B cell (primary cell): ENCODE measurements around the gene NAV1. TPM values are rescaled to one million over a fixed set of nuclear protein-coding genes. Genes with fewer than 3 reads are reported as not detected.
"Not testable (repeated sequence)": the region's sequence is repeated elsewhere in the genome, so short reads cannot be mapped to it uniquely, and the experiment has no call there.

Experiments
- ATAC-seq: fragments of 200-7000 bp; cut with Tn5 transposase; one replicate; pipeline ENCODE4 v1.10.0; 2021; ENCODE audit warnings: low read depth, mild to moderate bottlenecking, moderate number of reproducible peaks, moderate library complexity
- CTCF ChIA-PET: fragments of 350-600 bp; sonication (Branson Sonifier 250); formaldehyde crosslinking; loops from one replicate; lab custom pipeline; 2021; ENCODE audit warnings: antibody characterized with exemption, inconsistent platforms; lab: Charles Lee
- POLR2A ChIA-PET: fragments of 350-600 bp; sonication (Branson Sonifier 250); formaldehyde crosslinking; loops from one replicate; lab custom pipeline; 2021; ENCODE audit warnings: antibody characterized with exemption; lab: Charles Lee
- DNase-seq: peaks from one replicate; pipeline ENCODE4 v3.0.0; 2013
- H2AFZ ChIP-seq: 2 replicates; pipeline ENCODE4 v1.6.1; 2012; ENCODE audit warnings: mild to moderate bottlenecking, low read depth, low read length; ENCODE audit not compliant: insufficient read depth, poor library complexity, severe bottlenecking
- H3K27ac ChIP-seq, 2 donors: 1 replicate in 1 of 2; 2 replicates in 1 of 2; pipeline ENCODE4 v1.5.1; 2012 to 2013; ENCODE audit warnings: low read length in 2 of 2, mild to moderate bottlenecking in 2 of 2, moderate library complexity in 1 of 2
- H3K27me3 ChIP-seq, 4 experiments: fragments of 200-600 bp in 1 of 4; sonication (generic) in 1 of 4; replicated peaks in 1 of 4; 1 replicate in 2 of 4; 2 replicates in 2 of 4; pipeline versions ENCODE4 v1.6.1 to v1.7.0; 2013 to 2016; ENCODE audit warnings: low read length in 3 of 4, mild to moderate bottlenecking in 2 of 4, mixed read lengths in 1 of 4, moderate library complexity in 1 of 4; ENCODE audit not compliant: insufficient read depth in 4 of 4, control insufficient read depth in 3 of 4; ENCODE audit errors: control extremely low read depth in 1 of 4
- H3K36me3 ChIP-seq, 2 experiments: replicated peaks in 1 of 2; 1 replicate in 1 of 2; 2 replicates in 1 of 2; pipeline versions ENCODE4 v1.6.1 to v1.7.1; 2013; ENCODE audit warnings: low read length in 1 of 2; ENCODE audit not compliant: insufficient read depth in 2 of 2, control insufficient read depth in 1 of 2; ENCODE audit errors: control extremely low read depth in 1 of 2, extremely low read depth in 1 of 2
- H3K4me1 ChIP-seq, 2 donors: fragments of 200-600 bp in 1 of 2; sonication (generic) in 1 of 2; 1 replicate in 1 of 2; 2 replicates in 1 of 2; pipeline versions ENCODE4 v1.5.1 to v1.6.1; 2013 to 2017; ENCODE audit warnings: low read length in 2 of 2; ENCODE audit not compliant: control insufficient read depth in 2 of 2, insufficient read depth in 2 of 2
- H3K4me2 ChIP-seq: replicated peaks from 2 replicates; pipeline ENCODE3; 2012; ENCODE audit warnings: mild to moderate bottlenecking, low read depth, low read length; ENCODE audit not compliant: poor library complexity, severe bottlenecking
- H3K4me3 ChIP-seq, 5 experiments: fragments of 200-600 bp in 1 of 5; sonication (generic) in 1 of 5; 1 replicate in 3 of 5; 2 replicates in 2 of 5; pipeline versions ENCODE4 v1.5.1 to v1.7.0; 2011 to 2016; ENCODE audit warnings: low read length in 4 of 5, mild to moderate bottlenecking in 4 of 5, low read depth in 2 of 5, control low read depth in 1 of 5, moderate library complexity in 1 of 5; ENCODE audit not compliant: insufficient read depth in 1 of 5; ENCODE audit errors: control extremely low read depth in 1 of 5, extremely low read depth in 1 of 5
- H3K79me2 ChIP-seq: fragments of 200-600 bp; sonication (generic); one replicate; pipeline ENCODE4 v1.6.0; 2016; ENCODE audit warnings: low read length; ENCODE audit not compliant: control insufficient read depth, insufficient read depth
- H3K9ac ChIP-seq: fragments of 200-600 bp; sonication (generic); 2 replicates; pipeline ENCODE4 v1.6.1; 2017; ENCODE audit warnings: mild to moderate bottlenecking, low read length, moderate library complexity
- H3K9me3 ChIP-seq, 3 donors: one replicate each; pipeline versions ENCODE4 v1.6.1 to v1.7.1; 2013; ENCODE audit warnings: low read length in 2 of 3; ENCODE audit not compliant: control insufficient read depth in 2 of 3, insufficient read depth in 1 of 3; ENCODE audit errors: control extremely low read depth in 1 of 3
- H4K20me1 ChIP-seq: 2 replicates; pipeline ENCODE4 v1.6.0; 2012; ENCODE audit warnings: mild to moderate bottlenecking, low read length; ENCODE audit not compliant: insufficient read depth, control insufficient read depth, poor library complexity, severe bottlenecking
- H3K27ac Mint-ChIP-seq: one replicate; pipeline ENCODE4 v1.8.0; 2021; ENCODE audit warnings: mixed read lengths
- H3K27me3 Mint-ChIP-seq: one replicate; pipeline ENCODE4 v1.8.0; 2021; ENCODE audit warnings: mixed read lengths
- H3K4me1 Mint-ChIP-seq: one replicate; pipeline ENCODE4 v1.8.0; 2021; ENCODE audit warnings: mixed read lengths
- H3K4me3 Mint-ChIP-seq: one replicate; pipeline ENCODE4 v1.8.0; 2021; ENCODE audit warnings: mixed read lengths
- H3K9me3 Mint-ChIP-seq: one replicate; pipeline ENCODE4 v1.8.0; 2022; ENCODE audit warnings: mixed read lengths; ENCODE audit not compliant: insufficient read depth
- EZH2 ChIP-seq: IDR thresholded peaks from 2 replicates; pipeline ENCODE4 v1.6.1; 2012; ENCODE audit warnings: borderline replicate concordance, low read depth, mild to moderate bottlenecking, moderate library complexity, low read length; ENCODE audit not compliant: insufficient read depth, poor library complexity, severe bottlenecking
- WGBS: methylation state at CpG from one replicate; pipeline ENCODE4 v1.1.5; 2013; ENCODE audit warnings: missing lambda C conversion rate; ENCODE audit not compliant: insufficient coverage; 5-methylcytosine and 5-hydroxymethylcytosine counted together
- intact Hi-C: fragments of 100-400 bp; cut with micrococcal nuclease; formaldehyde crosslinking; loops from one replicate; pipeline ENCODE4 v1.10.0; 2022
- polyA plus RNA-seq: library from polyadenylated mRNA; depleted of rRNA; stranded (reverse); fragments of >200 nt; gene quantifications from 2 replicates; pipeline ENCODE4 v1.2.3, GENCODE V29; 2012
- total RNA-seq, 2 donors: library from RNA; stranded (reverse); fragments of 120-200 nt in 1 of 2; gene quantifications; 1 replicate in 1 of 2; 2 replicates in 1 of 2; pipeline versions ENCODE4 v1.2.3 to v1.2.4, GENCODE V29; 2013 to 2022
- TF ChIP-seq, protein P1 (sequence below): fragments of 200-600 bp; IDR thresholded peaks from one replicate; pipeline ENCODE4 v1.8.0; 2022; ENCODE audit warnings: antibody characterized with exemption, mild to moderate bottlenecking

NAV1 gene
- total and polyA plus RNA-seq, 2 donors (not counting 1 experiment from before 2014, with no cell fraction given) = 1.5 to 4.3 TPM

GRCh38 chr1:201578008-201578888, 39.3 kb downstream of the NAV1 start:
- H4K20me1 ChIP-seq = no peaks in the 10 kb centered on the region
- no peaks in the 10 kb centered on the region for H3K36me3 ChIP-seq
- Mint-ChIP-seq H3K4me1 (no peaks in the 10 kb centered on the region), H3K27ac (no peak overlapping the region), H3K4me3 (no peak overlapping the region), H3K9me3 (peaks cover 6% of the 10 kb centered on the region), H3K27me3 (peaks cover 10% of the 10 kb centered on the region)
- H3K4me1 ChIP-seq = no peaks in the 10 kb centered on the region
- ChIA-PET CTCF (no interaction called here), POLR2A (no interaction called here)
- no peak overlapping the region for H3K4me3 ChIP-seq
- TF ChIP-seq, protein P1, sequence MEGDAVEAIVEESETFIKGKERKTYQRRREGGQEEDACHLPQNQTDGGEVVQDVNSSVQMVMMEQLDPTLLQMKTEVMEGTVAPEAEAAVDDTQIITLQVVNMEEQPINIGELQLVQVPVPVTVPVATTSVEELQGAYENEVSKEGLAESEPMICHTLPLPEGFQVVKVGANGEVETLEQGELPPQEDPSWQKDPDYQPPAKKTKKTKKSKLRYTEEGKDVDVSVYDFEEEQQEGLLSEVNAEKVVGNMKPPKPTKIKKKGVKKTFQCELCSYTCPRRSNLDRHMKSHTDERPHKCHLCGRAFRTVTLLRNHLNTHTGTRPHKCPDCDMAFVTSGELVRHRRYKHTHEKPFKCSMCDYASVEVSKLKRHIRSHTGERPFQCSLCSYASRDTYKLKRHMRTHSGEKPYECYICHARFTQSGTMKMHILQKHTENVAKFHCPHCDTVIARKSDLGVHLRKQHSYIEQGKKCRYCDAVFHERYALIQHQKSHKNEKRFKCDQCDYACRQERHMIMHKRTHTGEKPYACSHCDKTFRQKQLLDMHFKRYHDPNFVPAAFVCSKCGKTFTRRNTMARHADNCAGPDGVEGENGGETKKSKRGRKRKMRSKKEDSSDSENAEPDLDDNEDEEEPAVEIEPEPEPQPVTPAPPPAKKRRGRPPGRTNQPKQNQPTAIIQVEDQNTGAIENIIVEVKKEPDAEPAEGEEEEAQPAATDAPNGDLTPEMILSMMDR = no peak
- no peak for TF ChIP-seq EZH2
- H3K79me2 ChIP-seq = no peaks in the 10 kb centered on the region
- no peaks in the 10 kb centered on the region for H3K9me3 ChIP-seq
- no peak overlapping the region for H3K27ac ChIP-seq
- no peak for ATAC-seq
- DNase-seq = no peak
- intact Hi-C loops = no loop called here
- no peaks in the 10 kb centered on the region for H3K27me3 ChIP-seq
- no peak overlapping the region for H3K4me2 ChIP-seq
- no peak overlapping the region for H3K9ac ChIP-seq
- no peak overlapping the region for H2AFZ ChIP-seq
- WGBS = 92% methylated on average over 3 of the region's 5 CpGs

DNA sequence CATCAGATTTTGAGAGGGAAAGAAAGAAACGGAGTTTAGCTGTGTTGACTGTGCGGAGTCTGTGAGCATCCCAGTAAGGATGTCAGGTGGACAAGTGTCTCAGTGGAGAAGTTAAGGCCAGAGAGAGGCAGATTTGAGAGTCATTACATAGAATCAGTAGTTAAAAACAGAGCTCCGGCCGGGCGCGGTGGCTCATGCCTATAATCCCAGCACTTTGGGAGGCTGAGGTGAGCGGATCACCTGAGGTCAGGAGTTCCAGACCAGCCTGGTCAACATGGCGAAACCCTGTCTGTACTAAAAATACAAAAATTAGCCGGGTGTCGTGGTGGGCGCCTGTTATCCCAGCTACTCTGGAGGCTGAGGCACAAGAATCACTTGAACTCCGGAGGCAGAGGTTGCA, 42.4 kb downstream of the NAV1 start:
- H4K20me1 ChIP-seq, intact Hi-C loops, H3K9me3 Mint-ChIP-seq, H3K4me1 Mint-ChIP-seq, H3K27me3 ChIP-seq, H3K9ac ChIP-seq, POLR2A ChIA-PET, H3K4me3 Mint-ChIP-seq, H3K4me3 ChIP-seq, H3K36me3 ChIP-seq, ATAC-seq, H3K27ac ChIP-seq, H3K79me2 ChIP-seq, DNase-seq, H3K27ac Mint-ChIP-seq, H2AFZ ChIP-seq, CTCF ChIA-PET, H3K9me3 ChIP-seq, H3K4me2 ChIP-seq, H3K4me1 ChIP-seq: not testable (repeated sequence)
- WGBS = 99% methylated on average over 12 of the region's 12 CpGs
- peaks cover 13% of the 10 kb centered on the region for H3K27me3 Mint-ChIP-seq
